ENCODE data around the gene RHOBTB1.
A peak's percentile ranks its signal among the peaks of the same experiment; 100 is the strongest.

Gene RHOBTB1

DNA sequence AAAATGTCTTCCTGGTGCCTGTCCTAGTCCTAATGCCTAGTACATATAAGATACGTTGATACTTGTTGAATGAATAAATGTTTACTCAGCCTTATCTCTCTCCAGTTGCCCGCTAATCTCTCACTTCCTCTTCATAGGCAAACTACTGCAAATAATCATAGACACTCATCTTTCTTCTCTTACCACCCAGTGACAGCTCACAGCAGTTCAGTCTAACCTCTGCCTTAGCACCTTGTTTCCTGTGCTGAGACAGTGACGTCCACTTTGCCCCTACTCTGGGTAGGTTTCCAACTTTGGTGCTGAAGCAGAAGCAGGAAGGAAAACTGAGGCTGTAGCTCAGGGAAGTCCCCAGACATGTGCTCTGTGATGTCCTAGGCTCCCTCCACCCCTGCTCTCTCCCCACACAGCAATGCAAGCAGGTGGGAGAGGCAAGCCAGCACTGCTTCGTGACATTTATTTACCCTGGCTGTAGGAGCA is 45.5 kb upstream of the RHOBTB1 start (continued):
- TF ChIP-seq, protein P1, sequence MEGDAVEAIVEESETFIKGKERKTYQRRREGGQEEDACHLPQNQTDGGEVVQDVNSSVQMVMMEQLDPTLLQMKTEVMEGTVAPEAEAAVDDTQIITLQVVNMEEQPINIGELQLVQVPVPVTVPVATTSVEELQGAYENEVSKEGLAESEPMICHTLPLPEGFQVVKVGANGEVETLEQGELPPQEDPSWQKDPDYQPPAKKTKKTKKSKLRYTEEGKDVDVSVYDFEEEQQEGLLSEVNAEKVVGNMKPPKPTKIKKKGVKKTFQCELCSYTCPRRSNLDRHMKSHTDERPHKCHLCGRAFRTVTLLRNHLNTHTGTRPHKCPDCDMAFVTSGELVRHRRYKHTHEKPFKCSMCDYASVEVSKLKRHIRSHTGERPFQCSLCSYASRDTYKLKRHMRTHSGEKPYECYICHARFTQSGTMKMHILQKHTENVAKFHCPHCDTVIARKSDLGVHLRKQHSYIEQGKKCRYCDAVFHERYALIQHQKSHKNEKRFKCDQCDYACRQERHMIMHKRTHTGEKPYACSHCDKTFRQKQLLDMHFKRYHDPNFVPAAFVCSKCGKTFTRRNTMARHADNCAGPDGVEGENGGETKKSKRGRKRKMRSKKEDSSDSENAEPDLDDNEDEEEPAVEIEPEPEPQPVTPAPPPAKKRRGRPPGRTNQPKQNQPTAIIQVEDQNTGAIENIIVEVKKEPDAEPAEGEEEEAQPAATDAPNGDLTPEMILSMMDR (tag by site-specific recombination; IDR thresholded peaks at IDR 0.05) = no peak
- TF ChIP-seq HOXA7 (CRISPR knock-in tag; IDR thresholded peaks at IDR 0.05; ENCODE audit: borderline replicate concordance) = no peak
- TF ChIP-seq, protein P2, sequence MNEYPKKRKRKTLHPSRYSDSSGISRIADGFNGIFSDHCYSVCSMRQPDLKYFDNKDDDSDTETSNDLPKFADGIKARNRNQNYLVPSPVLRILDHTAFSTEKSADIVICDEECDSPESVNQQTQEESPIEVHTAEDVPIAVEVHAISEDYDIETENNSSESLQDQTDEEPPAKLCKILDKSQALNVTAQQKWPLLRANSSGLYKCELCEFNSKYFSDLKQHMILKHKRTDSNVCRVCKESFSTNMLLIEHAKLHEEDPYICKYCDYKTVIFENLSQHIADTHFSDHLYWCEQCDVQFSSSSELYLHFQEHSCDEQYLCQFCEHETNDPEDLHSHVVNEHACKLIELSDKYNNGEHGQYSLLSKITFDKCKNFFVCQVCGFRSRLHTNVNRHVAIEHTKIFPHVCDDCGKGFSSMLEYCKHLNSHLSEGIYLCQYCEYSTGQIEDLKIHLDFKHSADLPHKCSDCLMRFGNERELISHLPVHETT (tag by site-specific recombination; IDR thresholded peaks at IDR 0.05) = peak; percentile 93
- TF ChIP-seq, protein P3, sequence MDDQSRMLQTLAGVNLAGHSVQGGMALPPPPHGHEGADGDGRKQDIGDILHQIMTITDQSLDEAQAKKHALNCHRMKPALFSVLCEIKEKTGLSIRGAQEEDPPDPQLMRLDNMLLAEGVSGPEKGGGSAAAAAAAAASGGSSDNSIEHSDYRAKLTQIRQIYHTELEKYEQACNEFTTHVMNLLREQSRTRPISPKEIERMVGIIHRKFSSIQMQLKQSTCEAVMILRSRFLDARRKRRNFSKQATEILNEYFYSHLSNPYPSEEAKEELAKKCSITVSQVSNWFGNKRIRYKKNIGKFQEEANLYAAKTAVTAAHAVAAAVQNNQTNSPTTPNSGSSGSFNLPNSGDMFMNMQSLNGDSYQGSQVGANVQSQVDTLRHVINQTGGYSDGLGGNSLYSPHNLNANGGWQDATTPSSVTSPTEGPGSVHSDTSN (CRISPR knock-in tag; IDR thresholded peaks at IDR 0.05) = no peak
- no peak for TF ChIP-seq RBAK (tag by site-specific recombination; IDR thresholded peaks at IDR 0.05)
- no peak for TF ChIP-seq ZNF311 (tag by site-specific recombination; IDR thresholded peaks at IDR 0.05; ENCODE audit: borderline replicate concordance)
- peak; percentile 98 for TF ChIP-seq OSR2 (tag by site-specific recombination; IDR thresholded peaks at IDR 0.05)
- TF ChIP-seq ZEB2 (tag by site-specific recombination; IDR thresholded peaks at IDR 0.05) = peak; percentile 69
- no peak for TF ChIP-seq ZNF660 (tag by site-specific recombination; IDR thresholded peaks at IDR 0.05)
- peak; percentile 40 for TF ChIP-seq KLF1 (tag by site-specific recombination; IDR thresholded peaks at IDR 0.05)
- no peak for TF ChIP-seq ZNF785 (tag by site-specific recombination; IDR thresholded peaks at IDR 0.05)
- TF ChIP-seq ZSCAN23 (tag by site-specific recombination; IDR thresholded peaks at IDR 0.05) = peak; percentile 77; the same call in 1 of the 2 replicates
- no peak for TF ChIP-seq ZNF10 (tag by site-specific recombination; IDR thresholded peaks at IDR 0.05)
- TF ChIP-seq, protein P4, sequence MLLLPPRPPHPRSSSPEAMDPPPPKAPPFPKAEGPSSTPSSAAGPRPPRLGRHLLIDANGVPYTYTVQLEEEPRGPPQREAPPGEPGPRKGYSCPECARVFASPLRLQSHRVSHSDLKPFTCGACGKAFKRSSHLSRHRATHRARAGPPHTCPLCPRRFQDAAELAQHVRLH (tag by site-specific recombination; IDR thresholded peaks at IDR 0.05) = peak; percentile 84; the same call in 1 of the 2 replicates
- no peak for TF ChIP-seq ZNF132 (tag by site-specific recombination; IDR thresholded peaks at IDR 0.05; ENCODE audit: borderline replicate concordance)
- TF ChIP-seq, protein P5, sequence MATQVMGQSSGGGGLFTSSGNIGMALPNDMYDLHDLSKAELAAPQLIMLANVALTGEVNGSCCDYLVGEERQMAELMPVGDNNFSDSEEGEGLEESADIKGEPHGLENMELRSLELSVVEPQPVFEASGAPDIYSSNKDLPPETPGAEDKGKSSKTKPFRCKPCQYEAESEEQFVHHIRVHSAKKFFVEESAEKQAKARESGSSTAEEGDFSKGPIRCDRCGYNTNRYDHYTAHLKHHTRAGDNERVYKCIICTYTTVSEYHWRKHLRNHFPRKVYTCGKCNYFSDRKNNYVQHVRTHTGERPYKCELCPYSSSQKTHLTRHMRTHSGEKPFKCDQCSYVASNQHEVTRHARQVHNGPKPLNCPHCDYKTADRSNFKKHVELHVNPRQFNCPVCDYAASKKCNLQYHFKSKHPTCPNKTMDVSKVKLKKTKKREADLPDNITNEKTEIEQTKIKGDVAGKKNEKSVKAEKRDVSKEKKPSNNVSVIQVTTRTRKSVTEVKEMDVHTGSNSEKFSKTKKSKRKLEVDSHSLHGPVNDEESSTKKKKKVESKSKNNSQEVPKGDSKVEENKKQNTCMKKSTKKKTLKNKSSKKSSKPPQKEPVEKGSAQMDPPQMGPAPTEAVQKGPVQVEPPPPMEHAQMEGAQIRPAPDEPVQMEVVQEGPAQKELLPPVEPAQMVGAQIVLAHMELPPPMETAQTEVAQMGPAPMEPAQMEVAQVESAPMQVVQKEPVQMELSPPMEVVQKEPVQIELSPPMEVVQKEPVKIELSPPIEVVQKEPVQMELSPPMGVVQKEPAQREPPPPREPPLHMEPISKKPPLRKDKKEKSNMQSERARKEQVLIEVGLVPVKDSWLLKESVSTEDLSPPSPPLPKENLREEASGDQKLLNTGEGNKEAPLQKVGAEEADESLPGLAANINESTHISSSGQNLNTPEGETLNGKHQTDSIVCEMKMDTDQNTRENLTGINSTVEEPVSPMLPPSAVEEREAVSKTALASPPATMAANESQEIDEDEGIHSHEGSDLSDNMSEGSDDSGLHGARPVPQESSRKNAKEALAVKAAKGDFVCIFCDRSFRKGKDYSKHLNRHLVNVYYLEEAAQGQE (tag by site-specific recombination; IDR thresholded peaks at IDR 0.05) = no peak
- TF ChIP-seq ZNF211 (tag by site-specific recombination; IDR thresholded peaks at IDR 0.05; ENCODE audit: low read depth) = no peak
- peak; percentile 43; the same call in 1 of the 2 replicates for TF ChIP-seq ZBTB21 (tag by site-specific recombination; IDR thresholded peaks at IDR 0.05)
- peak; percentile 87 for TF ChIP-seq SP7 (tag by site-specific recombination; IDR thresholded peaks at IDR 0.05)
- peak; percentile 68; the same call in 1 of the 2 replicates for TF ChIP-seq ZNF610 (tag by site-specific recombination; IDR thresholded peaks at IDR 0.05; ENCODE audit: borderline replicate concordance)
- TF ChIP-seq ZNF146 (tag by site-specific recombination; IDR thresholded peaks at IDR 0.05) = 0 out of 2 replicates have a peak, but pooled peaks have one; percentile 12
- no peak for TF ChIP-seq ZBTB48 (tag by site-specific recombination; IDR thresholded peaks at IDR 0.05)
- TF ChIP-seq, protein P6, sequence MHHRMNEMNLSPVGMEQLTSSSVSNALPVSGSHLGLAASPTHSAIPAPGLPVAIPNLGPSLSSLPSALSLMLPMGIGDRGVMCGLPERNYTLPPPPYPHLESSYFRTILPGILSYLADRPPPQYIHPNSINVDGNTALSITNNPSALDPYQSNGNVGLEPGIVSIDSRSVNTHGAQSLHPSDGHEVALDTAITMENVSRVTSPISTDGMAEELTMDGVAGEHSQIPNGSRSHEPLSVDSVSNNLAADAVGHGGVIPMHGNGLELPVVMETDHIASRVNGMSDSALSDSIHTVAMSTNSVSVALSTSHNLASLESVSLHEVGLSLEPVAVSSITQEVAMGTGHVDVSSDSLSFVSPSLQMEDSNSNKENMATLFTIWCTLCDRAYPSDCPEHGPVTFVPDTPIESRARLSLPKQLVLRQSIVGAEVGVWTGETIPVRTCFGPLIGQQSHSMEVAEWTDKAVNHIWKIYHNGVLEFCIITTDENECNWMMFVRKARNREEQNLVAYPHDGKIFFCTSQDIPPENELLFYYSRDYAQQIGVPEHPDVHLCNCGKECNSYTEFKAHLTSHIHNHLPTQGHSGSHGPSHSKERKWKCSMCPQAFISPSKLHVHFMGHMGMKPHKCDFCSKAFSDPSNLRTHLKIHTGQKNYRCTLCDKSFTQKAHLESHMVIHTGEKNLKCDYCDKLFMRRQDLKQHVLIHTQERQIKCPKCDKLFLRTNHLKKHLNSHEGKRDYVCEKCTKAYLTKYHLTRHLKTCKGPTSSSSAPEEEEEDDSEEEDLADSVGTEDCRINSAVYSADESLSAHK (tag by site-specific recombination; IDR thresholded peaks at IDR 0.05) = 0 out of 2 replicates have a peak, but pooled peaks have one; percentile 34
- TF ChIP-seq, protein P7, sequence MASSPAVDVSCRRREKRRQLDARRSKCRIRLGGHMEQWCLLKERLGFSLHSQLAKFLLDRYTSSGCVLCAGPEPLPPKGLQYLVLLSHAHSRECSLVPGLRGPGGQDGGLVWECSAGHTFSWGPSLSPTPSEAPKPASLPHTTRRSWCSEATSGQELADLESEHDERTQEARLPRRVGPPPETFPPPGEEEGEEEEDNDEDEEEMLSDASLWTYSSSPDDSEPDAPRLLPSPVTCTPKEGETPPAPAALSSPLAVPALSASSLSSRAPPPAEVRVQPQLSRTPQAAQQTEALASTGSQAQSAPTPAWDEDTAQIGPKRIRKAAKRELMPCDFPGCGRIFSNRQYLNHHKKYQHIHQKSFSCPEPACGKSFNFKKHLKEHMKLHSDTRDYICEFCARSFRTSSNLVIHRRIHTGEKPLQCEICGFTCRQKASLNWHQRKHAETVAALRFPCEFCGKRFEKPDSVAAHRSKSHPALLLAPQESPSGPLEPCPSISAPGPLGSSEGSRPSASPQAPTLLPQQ (tag by site-specific recombination; IDR thresholded peaks at IDR 0.05) = 0 out of 2 replicates have a peak, but pooled peaks have one; percentile 23
- no peak for TF ChIP-seq ZNF23 (tag by site-specific recombination; IDR thresholded peaks at IDR 0.05; ENCODE audit: borderline replicate concordance)
- no peak for TF ChIP-seq ZNF560 (tag by site-specific recombination; IDR thresholded peaks at IDR 0.05; ENCODE audit: borderline replicate concordance)
- TF ChIP-seq, protein P8, sequence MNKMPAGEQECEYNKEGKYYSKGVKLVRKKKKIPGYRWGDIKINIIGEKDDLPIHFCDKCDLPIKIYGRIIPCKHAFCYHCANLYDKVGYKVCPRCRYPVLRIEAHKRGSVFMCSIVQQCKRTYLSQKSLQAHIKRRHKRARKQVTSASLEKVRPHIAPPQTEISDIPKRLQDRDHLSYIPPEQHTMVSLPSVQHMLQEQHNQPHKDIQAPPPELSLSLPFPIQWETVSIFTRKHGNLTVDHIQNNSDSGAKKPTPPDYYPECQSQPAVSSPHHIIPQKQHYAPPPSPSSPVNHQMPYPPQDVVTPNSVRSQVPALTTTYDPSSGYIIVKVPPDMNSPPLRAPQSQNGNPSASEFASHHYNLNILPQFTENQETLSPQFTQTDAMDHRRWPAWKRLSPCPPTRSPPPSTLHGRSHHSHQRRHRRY (tag by site-specific recombination; IDR thresholded peaks at IDR 0.05) = no peak

All from HEK293 (cell line).